ENCODE measurements around the gene TCF4. TPM values are rescaled to one million over a fixed set of nuclear protein-coding genes. Genes with fewer than 3 reads are reported as not detected.

The TCF4 gene
- polyA plus RNA-seq, 1 donor (not counting 4 experiments of a cell fraction or from before 2014, with no cell fraction given): 9.7 TPM

DNA sequence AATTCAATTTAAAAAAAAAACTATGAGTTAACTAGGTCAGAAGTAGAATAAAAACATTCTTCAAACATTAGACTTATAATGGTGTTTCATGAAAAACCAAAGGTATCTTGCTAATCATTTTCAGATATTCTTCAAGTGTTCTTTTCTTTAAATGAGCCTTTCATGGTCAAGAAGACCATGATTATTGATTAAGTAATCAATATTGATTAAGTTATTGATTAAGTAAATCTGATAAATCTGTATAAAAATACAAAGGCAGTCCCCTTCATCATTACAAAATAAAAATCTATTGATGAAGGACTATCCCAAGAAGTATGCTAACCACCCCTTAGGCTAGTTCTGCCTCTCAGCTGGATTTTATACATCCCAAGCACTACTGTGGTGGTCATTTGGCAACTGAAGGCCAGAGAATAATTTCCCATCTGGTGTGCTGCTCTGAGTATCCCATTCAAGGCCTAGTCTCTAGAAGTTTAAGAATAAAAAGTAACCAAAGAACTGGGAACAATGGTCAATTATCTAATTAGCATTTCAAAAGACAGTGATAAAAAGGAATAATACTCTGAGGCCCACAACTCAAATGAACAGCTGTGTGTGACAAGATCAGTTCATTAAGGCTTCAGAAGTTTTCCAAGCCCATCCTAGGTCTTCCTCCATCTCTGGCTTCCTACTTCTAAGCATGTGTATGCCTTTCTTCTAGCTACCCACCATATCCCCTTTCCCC, 63.5 kb downstream of the TCF4 start:
- no peak overlapping the region for H3K27ac ChIP-seq (ENCODE audit: control insufficient read depth, insufficient read depth, low read length)
- FAIRE-seq (no peak), DNase-seq (ENCODE audit: low read depth, low spot score) (no peak)
- no peaks in the 10 kb centered on the region for H3K27me3 ChIP-seq (ENCODE audit: control insufficient read depth, extremely low read depth, insufficient read depth, low read length)
- no peak overlapping the region for H3K4me3 ChIP-seq (ENCODE audit: control insufficient read depth in 2 of 3, extremely low read depth in 1 of 3, insufficient read depth in 2 of 3, low read depth in 1 of 3, low read length in 3 of 3)
- no peaks in the 10 kb centered on the region for H3K79me2 ChIP-seq (ENCODE audit: control insufficient read depth, insufficient read depth, low read length)
- no peaks in the 10 kb centered on the region for H3K9me3 ChIP-seq (ENCODE audit: control insufficient read depth, low read depth, low read length)
- H4K20me1 ChIP-seq (ENCODE audit: control insufficient read depth, extremely low read depth, insufficient read depth, low read length): no peaks in the 10 kb centered on the region
- TF ChIP-seq EZH2 (IDR thresholded peaks at IDR 0.05; ENCODE audit: low read length): no peak
- TF ChIP-seq, protein P1, sequence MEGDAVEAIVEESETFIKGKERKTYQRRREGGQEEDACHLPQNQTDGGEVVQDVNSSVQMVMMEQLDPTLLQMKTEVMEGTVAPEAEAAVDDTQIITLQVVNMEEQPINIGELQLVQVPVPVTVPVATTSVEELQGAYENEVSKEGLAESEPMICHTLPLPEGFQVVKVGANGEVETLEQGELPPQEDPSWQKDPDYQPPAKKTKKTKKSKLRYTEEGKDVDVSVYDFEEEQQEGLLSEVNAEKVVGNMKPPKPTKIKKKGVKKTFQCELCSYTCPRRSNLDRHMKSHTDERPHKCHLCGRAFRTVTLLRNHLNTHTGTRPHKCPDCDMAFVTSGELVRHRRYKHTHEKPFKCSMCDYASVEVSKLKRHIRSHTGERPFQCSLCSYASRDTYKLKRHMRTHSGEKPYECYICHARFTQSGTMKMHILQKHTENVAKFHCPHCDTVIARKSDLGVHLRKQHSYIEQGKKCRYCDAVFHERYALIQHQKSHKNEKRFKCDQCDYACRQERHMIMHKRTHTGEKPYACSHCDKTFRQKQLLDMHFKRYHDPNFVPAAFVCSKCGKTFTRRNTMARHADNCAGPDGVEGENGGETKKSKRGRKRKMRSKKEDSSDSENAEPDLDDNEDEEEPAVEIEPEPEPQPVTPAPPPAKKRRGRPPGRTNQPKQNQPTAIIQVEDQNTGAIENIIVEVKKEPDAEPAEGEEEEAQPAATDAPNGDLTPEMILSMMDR (optimal IDR thresholded peaks at IDR 0.05 in 1 of 3, IDR thresholded peaks at IDR 0.05 in 1 of 3, conservative IDR thresholded peaks at IDR 0.05 in 1 of 3; ENCODE audit: extremely low read depth in 1 of 3, insufficient read depth in 2 of 3, low read length in 3 of 3): no peak
- dilution Hi-C loops (cut with MboI; ENCODE audit: extremely low pct_ligation_motif_present, low sequenced_read_pairs): no loop called here
- H3K9me1 ChIP-seq (ENCODE audit: control insufficient read depth, extremely low read depth, insufficient read depth, low read length): no peaks in the 10 kb centered on the region
- no peak overlapping the region for H3K9ac ChIP-seq (ENCODE audit: control insufficient read depth, extremely low read depth, insufficient read depth, low read length)
- no peak overlapping the region for H2AFZ ChIP-seq (ENCODE audit: control insufficient read depth, low read length)
- no peaks in the 10 kb centered on the region for H3K4me1 ChIP-seq (ENCODE audit: control insufficient read depth, extremely low read depth, insufficient read depth, low read length)
- H3K36me3 ChIP-seq (ENCODE audit: control insufficient read depth in 2 of 2, extremely low read depth in 1 of 2, insufficient read depth in 2 of 2, low read length in 2 of 2): no peaks in the 10 kb centered on the region
- H3K4me2 ChIP-seq (ENCODE audit: control insufficient read depth, extremely low read depth, insufficient read depth, low read depth, low read length): no peak overlapping the region

DNA sequence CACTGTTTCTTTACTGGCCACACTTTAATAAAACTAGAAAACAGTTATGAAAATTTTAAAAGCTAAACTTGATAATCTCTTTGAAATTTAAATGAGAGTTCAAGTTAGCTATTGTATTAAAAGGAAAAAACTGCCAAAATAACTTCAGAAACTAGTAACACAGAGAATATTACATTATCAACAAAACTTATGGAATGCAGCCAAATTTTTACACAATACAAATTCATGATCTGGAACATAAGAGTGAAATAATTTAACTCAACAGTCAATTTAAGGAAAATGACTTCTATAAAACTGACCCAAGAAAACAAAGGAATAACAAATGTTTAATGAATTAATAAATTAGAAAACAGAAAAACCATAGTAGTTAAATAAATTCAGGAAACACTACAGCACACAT, 65.0 kb downstream of the TCF4 start:
- no peaks in the 10 kb centered on the region for H3K36me3 ChIP-seq (ENCODE audit: control insufficient read depth in 2 of 2, extremely low read depth in 1 of 2, insufficient read depth in 2 of 2, low read length in 2 of 2)
- dilution Hi-C loops (cut with MboI; ENCODE audit: extremely low pct_ligation_motif_present, low sequenced_read_pairs): no loop called here
- no peaks in the 10 kb centered on the region for H3K27me3 ChIP-seq (ENCODE audit: control insufficient read depth, extremely low read depth, insufficient read depth, low read length)
- H2AFZ ChIP-seq (ENCODE audit: control insufficient read depth, low read length): no peak overlapping the region
- H3K4me2 ChIP-seq (ENCODE audit: control insufficient read depth, extremely low read depth, insufficient read depth, low read depth, low read length): no peak overlapping the region
- H3K9me3 ChIP-seq (ENCODE audit: control insufficient read depth, low read depth, low read length): no peaks in the 10 kb centered on the region
- no peaks in the 10 kb centered on the region for H4K20me1 ChIP-seq (ENCODE audit: control insufficient read depth, extremely low read depth, insufficient read depth, low read length)
- H3K4me3 ChIP-seq (ENCODE audit: control insufficient read depth in 2 of 3, extremely low read depth in 1 of 3, insufficient read depth in 2 of 3, low read depth in 1 of 3, low read length in 3 of 3): no peak overlapping the region
- H3K9ac ChIP-seq (ENCODE audit: control insufficient read depth, extremely low read depth, insufficient read depth, low read length): no peak overlapping the region
- no peak for TF ChIP-seq EZH2 (IDR thresholded peaks at IDR 0.05; ENCODE audit: low read length)
- TF ChIP-seq, protein P1 (optimal IDR thresholded peaks at IDR 0.05 in 1 of 3, IDR thresholded peaks at IDR 0.05 in 1 of 3, conservative IDR thresholded peaks at IDR 0.05 in 1 of 3; ENCODE audit: extremely low read depth in 1 of 3, insufficient read depth in 2 of 3, low read length in 3 of 3): no peak
- FAIRE-seq: no peak
- H3K4me1 ChIP-seq (ENCODE audit: control insufficient read depth, extremely low read depth, insufficient read depth, low read length): no peaks in the 10 kb centered on the region
- no peak for DNase-seq (ENCODE audit: low read depth, low spot score)
- no peak overlapping the region for H3K27ac ChIP-seq (ENCODE audit: control insufficient read depth, insufficient read depth, low read length)
- H3K9me1 ChIP-seq (ENCODE audit: control insufficient read depth, extremely low read depth, insufficient read depth, low read length): no peaks in the 10 kb centered on the region
- H3K79me2 ChIP-seq (ENCODE audit: control insufficient read depth, insufficient read depth, low read length): no peaks in the 10 kb centered on the region

All from keratinocyte (primary cell).